SK-N-SH treated with all-trans-retinoic acid at 6 μM for 48 hours (cell line): ENCODE data around the gene MYO19.

Source experiments
- ARNTL ChIP-seq: fragments of 450-650 bp; formaldehyde crosslinking; IDR thresholded peaks from 2 replicates; pipeline ENCODE4 v1.5.0; 2020; ENCODE audit warnings: low read depth, mild to moderate bottlenecking, moderate library complexity, borderline replicate concordance
- BACH2 ChIP-seq: fragments of 250-450 bp; sonication (Bioruptor Pico); IDR thresholded peaks from 2 replicates; pipeline ENCODE4 v1.9.0; 2021; ENCODE audit warnings: mild to moderate bottlenecking, borderline replicate concordance
- ESRRG ChIP-seq: fragments of 250-450 bp; sonication (Bioruptor Pico); IDR thresholded peaks from 2 replicates; pipeline ENCODE4 v1.6.1; 2021; ENCODE audit warnings: mild to moderate bottlenecking
- GLIS3 ChIP-seq: fragments of 250-450 bp; sonication (Bioruptor Pico); IDR thresholded peaks from 2 replicates; pipeline ENCODE4 v1.5.0; 2020; ENCODE audit warnings: mild to moderate bottlenecking, moderate library complexity
- ISL1 ChIP-seq: fragments of 250-450 bp; sonication (Bioruptor Pico); IDR thresholded peaks from 2 replicates; pipeline ENCODE4 v2.1.2; 2022; ENCODE audit warnings: mild to moderate bottlenecking, moderate library complexity
- RARB ChIP-seq: fragments of 250-450 bp; sonication (Bioruptor Pico); IDR thresholded peaks from 2 replicates; pipeline ENCODE4 v1.8.0; 2021; ENCODE audit warnings: mild to moderate bottlenecking, moderate library complexity
- SNAI2 ChIP-seq: fragments of 250-450 bp; sonication (Bioruptor Pico); IDR thresholded peaks from 2 replicates; pipeline ENCODE4 v1.5.0; 2020; ENCODE audit warnings: mild to moderate bottlenecking, moderate library complexity
- TCF4 ChIP-seq: fragments of 250-450 bp; sonication (Bioruptor Pico); IDR thresholded peaks from 2 replicates; pipeline ENCODE4 v1.8.0; 2021; ENCODE audit warnings: mild to moderate bottlenecking, moderate library complexity, borderline replicate concordance
- TOX ChIP-seq: fragments of 250-450 bp; sonication (Bioruptor Pico); IDR thresholded peaks from 2 replicates; pipeline ENCODE4 v1.8.0; 2021; ENCODE audit warnings: mild to moderate bottlenecking, moderate library complexity, borderline replicate concordance
- ZFP3 ChIP-seq: fragments of 250-450 bp; sonication (Bioruptor Pico); IDR thresholded peaks from 2 replicates; pipeline ENCODE4 v1.5.0; 2020; ENCODE audit warnings: mild to moderate bottlenecking, moderate library complexity
- ZNF8 ChIP-seq: fragments of 450-650 bp; formaldehyde crosslinking; IDR thresholded peaks from 2 replicates; pipeline ENCODE4 v1.5.0; 2020; ENCODE audit warnings: mild to moderate bottlenecking, moderate library complexity
- TF ChIP-seq, protein P1 (sequence below): fragments of 250-450 bp; sonication (Bioruptor Pico); IDR thresholded peaks from 2 replicates; pipeline ENCODE4 v1.8.0; 2021; ENCODE audit warnings: low read depth, mild to moderate bottlenecking, moderate library complexity, borderline replicate concordance
- TF ChIP-seq, protein P2 (sequence below): fragments of 250-450 bp; sonication (Bioruptor Pico); IDR thresholded peaks from 2 replicates; pipeline ENCODE4 v1.5.0; 2020; ENCODE audit warnings: mild to moderate bottlenecking, moderate library complexity
- TF ChIP-seq, protein P3 (sequence below): fragments of 250-450 bp; sonication (Bioruptor Pico); IDR thresholded peaks from 2 replicates; pipeline ENCODE4 v1.5.1; 2020; ENCODE audit warnings: low read depth, mild to moderate bottlenecking, moderate library complexity

DNA sequence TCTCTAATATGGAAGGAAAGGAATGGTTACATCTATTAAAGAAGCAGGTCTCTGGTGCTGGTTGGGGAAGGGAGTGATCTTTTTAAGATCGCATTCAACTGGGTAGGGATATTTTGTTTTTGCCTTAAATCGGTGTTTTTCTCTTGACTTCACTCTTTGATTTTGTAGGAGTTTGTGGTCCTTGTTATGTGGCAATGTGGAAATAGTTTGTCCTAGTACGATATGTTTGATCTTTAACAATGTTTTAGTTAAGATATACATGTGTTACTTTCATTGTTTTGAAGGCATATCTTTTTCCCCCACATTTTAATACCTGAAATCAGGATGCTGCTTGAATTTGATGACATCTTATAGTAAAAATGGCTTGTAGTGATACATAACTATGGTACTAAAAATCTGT, 18.8 kb upstream of the MYO19 start:
- TF ChIP-seq SNAI2 (CRISPR knock-in tag) (no peak), TOX (CRISPR knock-in tag) (no peak), ESRRG (CRISPR knock-in tag) (no peak), RARB (CRISPR knock-in tag) (no peak), TCF4 (CRISPR knock-in tag) (no peak), GLIS3 (CRISPR knock-in tag) (no peak), ZNF8 (CRISPR knock-in tag) (no peak), ZFP3 (CRISPR knock-in tag) (no peak), BACH2 (no peak), ISL1 (CRISPR knock-in tag) (no peak), ARNTL (CRISPR knock-in tag) (no peak)
- TF ChIP-seq, protein P1, sequence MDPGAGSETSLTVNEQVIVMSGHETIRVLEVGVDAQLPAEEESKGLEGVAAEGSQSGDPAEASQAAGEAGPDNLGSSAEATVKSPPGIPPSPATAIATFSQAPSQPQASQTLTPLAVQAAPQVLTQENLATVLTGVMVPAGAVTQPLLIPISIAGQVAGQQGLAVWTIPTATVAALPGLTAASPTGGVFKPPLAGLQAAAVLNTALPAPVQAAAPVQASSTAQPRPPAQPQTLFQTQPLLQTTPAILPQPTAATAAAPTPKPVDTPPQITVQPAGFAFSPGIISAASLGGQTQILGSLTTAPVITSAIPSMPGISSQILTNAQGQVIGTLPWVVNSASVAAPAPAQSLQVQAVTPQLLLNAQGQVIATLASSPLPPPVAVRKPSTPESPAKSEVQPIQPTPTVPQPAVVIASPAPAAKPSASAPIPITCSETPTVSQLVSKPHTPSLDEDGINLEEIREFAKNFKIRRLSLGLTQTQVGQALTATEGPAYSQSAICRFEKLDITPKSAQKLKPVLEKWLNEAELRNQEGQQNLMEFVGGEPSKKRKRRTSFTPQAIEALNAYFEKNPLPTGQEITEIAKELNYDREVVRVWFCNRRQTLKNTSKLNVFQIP (CRISPR knock-in tag), result no peak
- TF ChIP-seq, protein P2, sequence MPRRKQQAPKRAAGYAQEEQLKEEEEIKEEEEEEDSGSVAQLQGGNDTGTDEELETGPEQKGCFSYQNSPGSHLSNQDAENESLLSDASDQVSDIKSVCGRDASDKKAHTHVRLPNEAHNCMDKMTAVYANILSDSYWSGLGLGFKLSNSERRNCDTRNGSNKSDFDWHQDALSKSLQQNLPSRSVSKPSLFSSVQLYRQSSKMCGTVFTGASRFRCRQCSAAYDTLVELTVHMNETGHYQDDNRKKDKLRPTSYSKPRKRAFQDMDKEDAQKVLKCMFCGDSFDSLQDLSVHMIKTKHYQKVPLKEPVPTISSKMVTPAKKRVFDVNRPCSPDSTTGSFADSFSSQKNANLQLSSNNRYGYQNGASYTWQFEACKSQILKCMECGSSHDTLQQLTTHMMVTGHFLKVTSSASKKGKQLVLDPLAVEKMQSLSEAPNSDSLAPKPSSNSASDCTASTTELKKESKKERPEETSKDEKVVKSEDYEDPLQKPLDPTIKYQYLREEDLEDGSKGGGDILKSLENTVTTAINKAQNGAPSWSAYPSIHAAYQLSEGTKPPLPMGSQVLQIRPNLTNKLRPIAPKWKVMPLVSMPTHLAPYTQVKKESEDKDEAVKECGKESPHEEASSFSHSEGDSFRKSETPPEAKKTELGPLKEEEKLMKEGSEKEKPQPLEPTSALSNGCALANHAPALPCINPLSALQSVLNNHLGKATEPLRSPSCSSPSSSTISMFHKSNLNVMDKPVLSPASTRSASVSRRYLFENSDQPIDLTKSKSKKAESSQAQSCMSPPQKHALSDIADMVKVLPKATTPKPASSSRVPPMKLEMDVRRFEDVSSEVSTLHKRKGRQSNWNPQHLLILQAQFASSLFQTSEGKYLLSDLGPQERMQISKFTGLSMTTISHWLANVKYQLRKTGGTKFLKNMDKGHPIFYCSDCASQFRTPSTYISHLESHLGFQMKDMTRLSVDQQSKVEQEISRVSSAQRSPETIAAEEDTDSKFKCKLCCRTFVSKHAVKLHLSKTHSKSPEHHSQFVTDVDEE (CRISPR knock-in tag), result no peak
- TF ChIP-seq, protein P3, sequence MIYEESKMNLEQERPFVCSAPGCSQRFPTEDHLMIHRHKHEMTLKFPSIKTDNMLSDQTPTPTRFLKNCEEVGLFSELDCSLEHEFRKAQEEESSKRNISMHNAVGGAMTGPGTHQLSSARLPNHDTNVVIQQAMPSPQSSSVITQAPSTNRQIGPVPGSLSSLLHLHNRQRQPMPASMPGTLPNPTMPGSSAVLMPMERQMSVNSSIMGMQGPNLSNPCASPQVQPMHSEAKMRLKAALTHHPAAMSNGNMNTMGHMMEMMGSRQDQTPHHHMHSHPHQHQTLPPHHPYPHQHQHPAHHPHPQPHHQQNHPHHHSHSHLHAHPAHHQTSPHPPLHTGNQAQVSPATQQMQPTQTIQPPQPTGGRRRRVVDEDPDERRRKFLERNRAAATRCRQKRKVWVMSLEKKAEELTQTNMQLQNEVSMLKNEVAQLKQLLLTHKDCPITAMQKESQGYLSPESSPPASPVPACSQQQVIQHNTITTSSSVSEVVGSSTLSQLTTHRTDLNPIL, result no peak
